ENCODE measurements around the gene RHOU. TPM values are rescaled to one million over a fixed set of nuclear protein-coding genes. Genes with fewer than 3 reads are reported as not detected.

Gene RHOU
- polyA plus RNA-seq, 4 donors: 17.9 to 43.5 (median 42.1) TPM

GRCh38 chr1:228697207-228698016 lies 37.9 kb upstream of the RHOU start:
- no peaks in the 10 kb centered on the region for H3K4me1 ChIP-seq (ENCODE audit: control insufficient read depth in 3 of 3, insufficient read depth in 2 of 3, low read depth in 1 of 3, low read length in 2 of 3)
- FAIRE-seq: no peak
- no peaks in the 10 kb centered on the region for H3K36me3 ChIP-seq (ENCODE audit: control insufficient read depth in 3 of 3, insufficient read depth in 2 of 3, low read depth in 1 of 3, low read length in 3 of 3)
- peak in 1 of 2 donors; percentile 10 for DNase-seq
- no peak overlapping the region for H3K4me3 ChIP-seq (ENCODE audit: low read depth in 1 of 3, low read length in 3 of 3)
- no peaks in the 10 kb centered on the region for H3K27me3 ChIP-seq (ENCODE audit: control insufficient read depth in 3 of 3, insufficient read depth in 3 of 3, low read length in 3 of 3)
- 43 to 48% (median 46%) methylated on average over 6 of the region's 6 CpGs for WGBS, 3 donors
- peaks cover 0 to 4% of the 10 kb centered on the region in 2 donors for H3K9me3 ChIP-seq (ENCODE audit: control insufficient read depth in 2 of 2, insufficient read depth in 1 of 2, low read depth in 1 of 2, low read length in 1 of 2)
- no peak overlapping the region for H3K27ac ChIP-seq (ENCODE audit: low read depth in 1 of 3, low read length in 2 of 3)

GRCh38 chr1:228698017-228698329 lies 37.3 kb upstream of the RHOU start:
- WGBS, 3 donors: 79 to 92% (median 85%) methylated on average over 1 of the region's 1 CpG
- Histone ChIP-seq H3K4me3 (ENCODE audit: low read depth in 1 of 3, low read length in 3 of 3) (no peak overlapping the region), H3K27ac (ENCODE audit: low read depth in 1 of 3, low read length in 2 of 3) (no peak overlapping the region), H3K4me1 (ENCODE audit: control insufficient read depth in 3 of 3, insufficient read depth in 2 of 3, low read depth in 1 of 3, low read length in 2 of 3) (no peaks in the 10 kb centered on the region), H3K36me3 (ENCODE audit: control insufficient read depth in 3 of 3, insufficient read depth in 2 of 3, low read depth in 1 of 3, low read length in 3 of 3) (no peaks in the 10 kb centered on the region), H3K27me3 (ENCODE audit: control insufficient read depth in 3 of 3, insufficient read depth in 3 of 3, low read length in 3 of 3) (no peaks in the 10 kb centered on the region), H3K9me3 (ENCODE audit: control insufficient read depth in 2 of 2, insufficient read depth in 1 of 2, low read depth in 1 of 2, low read length in 1 of 2) (peaks cover 0 to 4% of the 10 kb centered on the region in 2 donors)
- DNase-seq (no peak), FAIRE-seq (peak; percentile 36)

GRCh38 chr1:228702433-228702832 lies 32.8 kb upstream of the RHOU start:
- Histone ChIP-seq H3K4me3 (ENCODE audit: low read depth in 1 of 3, low read length in 3 of 3) (no peak overlapping the region), H3K4me1 (ENCODE audit: control insufficient read depth in 3 of 3, insufficient read depth in 2 of 3, low read depth in 1 of 3, low read length in 2 of 3) (no peaks in the 10 kb centered on the region), H3K27ac (ENCODE audit: low read depth in 1 of 3, low read length in 2 of 3) (no peak overlapping the region), H3K27me3 (ENCODE audit: control insufficient read depth in 3 of 3, insufficient read depth in 3 of 3, low read length in 3 of 3) (no peaks in the 10 kb centered on the region), H3K9me3 (ENCODE audit: control insufficient read depth in 2 of 2, insufficient read depth in 1 of 2, low read depth in 1 of 2, low read length in 1 of 2) (peaks cover 0 to 4% of the 10 kb centered on the region in 2 donors), H3K36me3 (ENCODE audit: control insufficient read depth in 3 of 3, insufficient read depth in 2 of 3, low read depth in 1 of 3, low read length in 3 of 3) (no peaks in the 10 kb centered on the region)
- DNase-seq (no peak), FAIRE-seq (no peak)
- 74 to 83% (median 80%) methylated on average over 1 of the region's 1 CpG for WGBS, 3 donors

GRCh38 chr1:228706305-228706704 lies 29.0 kb upstream of the RHOU start:
- Histone ChIP-seq H3K4me1 (ENCODE audit: control insufficient read depth in 3 of 3, insufficient read depth in 2 of 3, low read depth in 1 of 3, low read length in 2 of 3) (no peaks in the 10 kb centered on the region), H3K9me3 (ENCODE audit: control insufficient read depth in 2 of 2, insufficient read depth in 1 of 2, low read depth in 1 of 2, low read length in 1 of 2) (peaks cover 0 to 4% of the 10 kb centered on the region in 2 donors), H3K36me3 (ENCODE audit: control insufficient read depth in 3 of 3, insufficient read depth in 2 of 3, low read depth in 1 of 3, low read length in 3 of 3) (no peaks in the 10 kb centered on the region), H3K27ac (ENCODE audit: low read depth in 1 of 3, low read length in 2 of 3) (no peak overlapping the region), H3K4me3 (ENCODE audit: low read depth in 1 of 3, low read length in 3 of 3) (no peak overlapping the region), H3K27me3 (ENCODE audit: control insufficient read depth in 3 of 3, insufficient read depth in 3 of 3, low read length in 3 of 3) (no peaks in the 10 kb centered on the region)
- no peak for DNase-seq
- WGBS, 3 donors: 86 to 92% (median 89%) methylated on average over 4 of the region's 4 CpGs
- FAIRE-seq: peak; percentile 10

- DNase-seq (no peak), FAIRE-seq (no peak)
- 53 to 92% (median 85%) methylated on average over 1 of the region's 1 CpG for WGBS, 3 donors
- Histone ChIP-seq H3K4me3 (ENCODE audit: low read depth in 1 of 3, low read length in 3 of 3) (no peak overlapping the region), H3K27ac (ENCODE audit: low read depth in 1 of 3, low read length in 2 of 3) (no peak overlapping the region), H3K4me1 (ENCODE audit: control insufficient read depth in 3 of 3, insufficient read depth in 2 of 3, low read depth in 1 of 3, low read length in 2 of 3) (no peaks in the 10 kb centered on the region), H3K9me3 (ENCODE audit: control insufficient read depth in 2 of 2, insufficient read depth in 1 of 2, low read depth in 1 of 2, low read length in 1 of 2) (no peaks in the 10 kb centered on the region), H3K36me3 (ENCODE audit: control insufficient read depth in 3 of 3, insufficient read depth in 2 of 3, low read depth in 1 of 3, low read length in 3 of 3) (no peaks in the 10 kb centered on the region), H3K27me3 (ENCODE audit: control insufficient read depth in 3 of 3, insufficient read depth in 3 of 3, low read length in 3 of 3) (peaks cover 0 to 2% (median 0%) of the 10 kb centered on the region in 3 donors)
These were observed 18.2 kb upstream of the RHOU start for GRCh38 chr1:228717081-228717480.

GRCh38 chr1:228721407-228721806 lies 13.9 kb upstream of the RHOU start:
- DNase-seq: peak; percentile 39 to 65
- FAIRE-seq: no peak
- no peaks in the 10 kb centered on the region for H3K4me1 ChIP-seq (ENCODE audit: control insufficient read depth in 3 of 3, insufficient read depth in 2 of 3, low read depth in 1 of 3, low read length in 2 of 3)
- H3K36me3 ChIP-seq (ENCODE audit: control insufficient read depth in 3 of 3, insufficient read depth in 2 of 3, low read depth in 1 of 3, low read length in 3 of 3): no peaks in the 10 kb centered on the region
- peaks cover 0 to 2% (median 0%) of the 10 kb centered on the region in 3 donors for H3K27me3 ChIP-seq (ENCODE audit: control insufficient read depth in 3 of 3, insufficient read depth in 3 of 3, low read length in 3 of 3)
- H3K4me3 ChIP-seq (ENCODE audit: low read depth in 1 of 3, low read length in 3 of 3): no peak overlapping the region
- 50 to 76% (median 59%) methylated on average over 10 of the region's 10 CpGs for WGBS, 3 donors
- H3K9me3 ChIP-seq (ENCODE audit: control insufficient read depth in 2 of 2, insufficient read depth in 1 of 2, low read depth in 1 of 2, low read length in 1 of 2): no peaks in the 10 kb centered on the region
- no peak overlapping the region for H3K27ac ChIP-seq (ENCODE audit: low read depth in 1 of 3, low read length in 2 of 3)

- Histone ChIP-seq H3K27ac (ENCODE audit: low read depth in 1 of 3, low read length in 2 of 3) (no peak overlapping the region), H3K9me3 (ENCODE audit: control insufficient read depth in 2 of 2, insufficient read depth in 1 of 2, low read depth in 1 of 2, low read length in 1 of 2) (no peaks in the 10 kb centered on the region), H3K36me3 (ENCODE audit: control insufficient read depth in 3 of 3, insufficient read depth in 2 of 3, low read depth in 1 of 3, low read length in 3 of 3) (no peaks in the 10 kb centered on the region), H3K4me3 (ENCODE audit: low read depth in 1 of 3, low read length in 3 of 3) (no peak overlapping the region), H3K4me1 (ENCODE audit: control insufficient read depth in 3 of 3, insufficient read depth in 2 of 3, low read depth in 1 of 3, low read length in 2 of 3) (no peaks in the 10 kb centered on the region), H3K27me3 (ENCODE audit: control insufficient read depth in 3 of 3, insufficient read depth in 3 of 3, low read length in 3 of 3) (peaks cover 0 to 2% (median 0%) of the 10 kb centered on the region in 3 donors)
- DNase-seq (no peak), FAIRE-seq (no peak)
- 91 to 93% (median 92%) methylated on average over 6 of the region's 6 CpGs for WGBS, 3 donors
These were observed 12.0 kb upstream of the RHOU start for GRCh38 chr1:228723287-228723686.

GRCh38 chr1:228723921-228724320 lies 11.4 kb upstream of the RHOU start:
- no peaks in the 10 kb centered on the region for H3K27me3 ChIP-seq (ENCODE audit: control insufficient read depth in 3 of 3, insufficient read depth in 3 of 3, low read length in 3 of 3)
- no peaks in the 10 kb centered on the region for H3K36me3 ChIP-seq (ENCODE audit: control insufficient read depth in 3 of 3, insufficient read depth in 2 of 3, low read depth in 1 of 3, low read length in 3 of 3)
- no peaks in the 10 kb centered on the region for H3K4me1 ChIP-seq (ENCODE audit: control insufficient read depth in 3 of 3, insufficient read depth in 2 of 3, low read depth in 1 of 3, low read length in 2 of 3)
- WGBS, 3 donors: 85 to 93% (median 92%) methylated on average over 6 of the region's 6 CpGs
- H3K27ac ChIP-seq (ENCODE audit: low read depth in 1 of 3, low read length in 2 of 3): no peak overlapping the region
- DNase-seq: no peak
- H3K4me3 ChIP-seq (ENCODE audit: low read depth in 1 of 3, low read length in 3 of 3): no peak overlapping the region
- no peaks in the 10 kb centered on the region for H3K9me3 ChIP-seq (ENCODE audit: control insufficient read depth in 2 of 2, insufficient read depth in 1 of 2, low read depth in 1 of 2, low read length in 1 of 2)
- FAIRE-seq: no peak

- Histone ChIP-seq H3K27ac (ENCODE audit: low read depth in 1 of 3, low read length in 2 of 3) (no peak overlapping the region), H3K9me3 (ENCODE audit: control insufficient read depth in 2 of 2, insufficient read depth in 1 of 2, low read depth in 1 of 2, low read length in 1 of 2) (no peaks in the 10 kb centered on the region), H3K27me3 (ENCODE audit: control insufficient read depth in 3 of 3, insufficient read depth in 3 of 3, low read length in 3 of 3) (no peaks in the 10 kb centered on the region), H3K4me3 (ENCODE audit: low read depth in 1 of 3, low read length in 3 of 3) (no peak overlapping the region), H3K36me3 (ENCODE audit: control insufficient read depth in 3 of 3, insufficient read depth in 2 of 3, low read depth in 1 of 3, low read length in 3 of 3) (no peaks in the 10 kb centered on the region), H3K4me1 (ENCODE audit: control insufficient read depth in 3 of 3, insufficient read depth in 2 of 3, low read depth in 1 of 3, low read length in 2 of 3) (no peaks in the 10 kb centered on the region)
- DNase-seq (no peak), FAIRE-seq (no peak)
- 77 to 87% (median 86%) methylated on average over 3 of the region's 3 CpGs for WGBS, 3 donors
These were observed 10.1 kb upstream of the RHOU start for GRCh38 chr1:228725178-228725577.

Measured in small intestine (tissue), 7 donors.